AG09319 (cell line): Measurements from ENCODE around the gene ARHGAP26.

Experiments
- DNase-seq: peaks from one replicate; pipeline ENCODE4 v3.0.0-alpha.2; 2010; ENCODE audit warnings: low read depth; ENCODE audit errors: extremely low read depth
- CTCF ChIP-seq: IDR thresholded peaks from 2 replicates; pipeline ENCODE4 v1.5.1; 2011; ENCODE audit warnings: low read depth, mild to moderate bottlenecking, inconsistent platforms, low read length, moderate library complexity

The ARHGAP26 gene

GRCh38 chr5:143229426-143229895, 459.3 kb downstream of the ARHGAP26 start:
- DNase-seq = no peak
- TF ChIP-seq CTCF = no peak

GRCh38 chr5:143229896-143230675, 459.9 kb downstream of the ARHGAP26 start:
- TF ChIP-seq CTCF = no peak
- DNase-seq = no peak

GRCh38 chr5:143230676-143230996, 460.5 kb downstream of the ARHGAP26 start:
- no peak for TF ChIP-seq CTCF
- no peak for DNase-seq

GRCh38 chr5:143231416-143231815, 461.2 kb downstream of the ARHGAP26 start:
- no peak for TF ChIP-seq CTCF
- DNase-seq = no peak

- no peak for TF ChIP-seq CTCF
Observed at GRCh38 chr5:143231973-143232812, 462.0 kb downstream of the ARHGAP26 start.

GRCh38 chr5:143233031-143233430, 462.9 kb downstream of the ARHGAP26 start:
- no peak for TF ChIP-seq CTCF
- DNase-seq = peak; percentile 65

More at GRCh38 chr5:143231973-143232812, 462.0 kb downstream of the ARHGAP26 start:
- no peak for DNase-seq
